Kidney (tissue), 14 donors: ENCODE data around the gene DNAJB7. TPM values are rescaled to one million over a fixed set of nuclear protein-coding genes. Genes with fewer than 3 reads are reported as not detected.

Experiments used
- DNase-seq, 5 donors: peaks; one replicate each; pipeline ENCODE4 v3.0.0-alpha.2; 2013 to 2020
- FAIRE-seq: peaks from 2 replicates; lab custom pipeline; 2012; peaks lifted over from hg19 to GRCh38; lab: Jason Lieb, UNC
- H3K27ac ChIP-seq, 2 donors: one replicate each; pipeline ENCODE4 v1.7.0; 2013; ENCODE audit warnings: low read depth in 2 of 2, low read length in 2 of 2, inconsistent platforms in 1 of 2
- H3K27me3 ChIP-seq: one replicate; pipeline ENCODE4 v1.7.1; 2013; ENCODE audit warnings: low read length, inconsistent platforms; ENCODE audit not compliant: control insufficient read depth, insufficient read depth
- H3K36me3 ChIP-seq, 3 donors: one replicate each; pipeline versions ENCODE4 v1.7.0 to v1.7.1; 2013; ENCODE audit warnings: low read length in 3 of 3, control low read depth in 1 of 3, inconsistent platforms in 1 of 3; ENCODE audit not compliant: insufficient read depth in 3 of 3, control insufficient read depth in 2 of 3
- H3K4me1 ChIP-seq, 3 donors: one replicate each; pipeline versions ENCODE4 v1.7.0 to v1.7.1; 2013; ENCODE audit warnings: low read length in 3 of 3, inconsistent platforms in 1 of 3, low read depth in 1 of 3; ENCODE audit not compliant: control insufficient read depth in 2 of 3, insufficient read depth in 2 of 3
- H3K4me3 ChIP-seq, 3 donors: one replicate each; pipeline versions ENCODE4 v1.7.0 to v1.8.1; 2013; ENCODE audit warnings: low read length in 3 of 3, control low read depth in 1 of 3, inconsistent platforms in 1 of 3
- H3K9ac ChIP-seq, 3 donors: one replicate each; pipeline versions ENCODE4 v1.7.0 to v1.7.1; 2013; ENCODE audit warnings: low read length in 3 of 3, control low read depth in 1 of 3, inconsistent platforms in 1 of 3
- H3K9me3 ChIP-seq, 3 donors: one replicate each; pipeline versions ENCODE4 v1.7.0 to v1.7.1; 2013; ENCODE audit warnings: low read length in 3 of 3, control low read depth in 1 of 3, inconsistent platforms in 1 of 3; ENCODE audit not compliant: control insufficient read depth in 2 of 3, insufficient read depth in 1 of 3
- CTCF ChIP-seq: IDR thresholded peaks from 3 replicates; pipeline ENCODE4 v1.5.1; 2012; ENCODE audit warnings: mild to moderate bottlenecking, moderate library complexity, borderline replicate concordance; ENCODE audit not compliant: insufficient read depth; ENCODE audit errors: extremely low read depth
- intact Hi-C: fragments of 100-400 bp; cut with DNase I; formaldehyde crosslinking; loops from one replicate; pipeline ENCODE4 v1.11.1; 2022
- polyA plus RNA-seq: library from polyadenylated mRNA; stranded (reverse); fragments of 350-450 nt; fragmentation: Illumina TruSeq; extraction: RNeasy Lipid Tissue Mini Kit (QIAGEN cat#74804); gene quantifications from one replicate; pipeline ENCODE4 v1.2.3, GENCODE V29; 2014; ENCODE audit warnings: low read depth, low replicate concordance; ENCODE audit not compliant: insufficient read depth
- total RNA-seq: library from RNA; stranded (reverse); fragmentation: NEBNext Ultra II Directional; extraction: Animal tissue kit (Norgen Biotek cat#: 25700); gene quantifications from one replicate; pipeline ENCODE4 v1.2.1, GENCODE V29; 2021
- donor health status: control.
- donor health status: control.
- donor health status: control.
- donor health status: control.
- donor health status: control.
- donor health status: DM: yes; HTN: yes; CAD: no.
- donor health status: Normal renal cell carcinoma (clear cell type).

Gene DNAJB7
- total and polyA plus RNA-seq, 2 donors from 2014 or later = not detected

- TF ChIP-seq CTCF = no peak
- FAIRE-seq = no peak
These were observed 17.0 kb downstream of the DNAJB7 start for GRCh38 chr22:40844951-40845350.

DNA sequence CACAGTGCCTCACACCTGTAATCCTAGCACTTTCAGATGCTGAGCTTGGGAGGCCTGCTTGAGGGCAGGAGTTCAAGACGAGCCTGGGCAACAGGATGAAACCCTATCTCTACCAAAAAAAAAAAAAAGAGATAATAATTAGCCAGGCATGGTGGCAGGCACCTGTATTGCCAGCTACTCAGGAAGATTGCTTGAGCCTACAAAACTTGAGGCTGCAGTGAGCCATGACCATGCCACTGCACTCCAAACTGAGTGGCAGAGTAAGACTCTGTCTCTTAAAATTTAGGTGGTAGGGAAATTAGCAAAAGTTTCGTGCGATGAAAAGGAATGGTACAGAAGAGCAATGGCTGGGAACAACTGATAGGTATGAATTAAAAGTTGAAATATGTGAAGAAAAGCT lies 23.4 kb downstream of the DNAJB7 start:
- Histone ChIP-seq H3K36me3 (peaks cover 6 to 70% (median 26%) of the 10 kb centered on the region in 3 donors), H3K27ac (no peak overlapping the region), H3K27me3 (no peaks in the 10 kb centered on the region), H3K9me3 (no peaks in the 10 kb centered on the region), H3K4me3 (no peak overlapping the region), H3K9ac (no peak overlapping the region), H3K4me1 (peaks cover 0 to 6% (median 0%) of the 10 kb centered on the region in 3 donors)
- intact Hi-C loops = no loop called here
- FAIRE-seq = no peak
- TF ChIP-seq CTCF = no peak
- no peak for DNase-seq

More at GRCh38 chr22:40844951-40845350, 17.0 kb downstream of the DNAJB7 start:
- no peak overlapping the region for H3K9ac ChIP-seq
- peaks cover 11 to 75% (median 21%) of the 10 kb centered on the region in 3 donors for H3K36me3 ChIP-seq
- no peak overlapping the region for H3K27ac ChIP-seq
- H3K9me3 ChIP-seq = no peaks in the 10 kb centered on the region
- no peak for DNase-seq
- H3K27me3 ChIP-seq = no peaks in the 10 kb centered on the region
- no peaks in the 10 kb centered on the region for H3K4me1 ChIP-seq
- intact Hi-C loops = no loop called here
- H3K4me3 ChIP-seq = no peak overlapping the region

GRCh38 chr22:40834619-40835018 lies 27.3 kb downstream of the DNAJB7 start:
- intact Hi-C loops = no loop called here
- Histone ChIP-seq H3K27me3 (no peaks in the 10 kb centered on the region), H3K4me3 (no peak overlapping the region), H3K27ac (no peak overlapping the region), H3K36me3 (peaks cover 2 to 52% (median 27%) of the 10 kb centered on the region in 3 donors), H3K9me3 (no peaks in the 10 kb centered on the region), H3K9ac (no peak overlapping the region), H3K4me1 (peaks cover 0 to 6% (median 0%) of the 10 kb centered on the region in 3 donors)
- TF ChIP-seq CTCF = no peak
- FAIRE-seq (no peak), DNase-seq (no peak)

GRCh38 chr22:40829131-40829530 lies 32.8 kb downstream of the DNAJB7 start:
- Histone ChIP-seq H3K4me1 (no peaks in the 10 kb centered on the region), H3K9me3 (no peaks in the 10 kb centered on the region), H3K27ac (no peak overlapping the region), H3K27me3 (no peaks in the 10 kb centered on the region), H3K9ac (no peak overlapping the region), H3K36me3 (peaks cover 8 to 33% (median 19%) of the 10 kb centered on the region in 3 donors), H3K4me3 (no peak overlapping the region)
- no peak for FAIRE-seq
- DNase-seq = no peak
- no peak for TF ChIP-seq CTCF
- intact Hi-C loops = no loop called here
